Adrenal gland (tissue), 12 donors: ENCODE data around the gene GATA6. TPM values are rescaled to one million over a fixed set of nuclear protein-coding genes. Genes with fewer than 3 reads are reported as not detected.

Source experiments
- DNase-seq, 7 donors: peaks; one replicate each; pipeline ENCODE4 v3.0.0-alpha.2; 2019 to 2020
- H3K27ac ChIP-seq, 5 donors: fragments of 200-600 bp; sonication (generic) in 4 of 5; 1 replicate in 3 of 5; 2 replicates in 2 of 5; pipeline versions ENCODE4 v1.5.1 to v1.8.0; 2016 to 2020; ENCODE audit warnings: mild to moderate bottlenecking in 1 of 5
- H3K27me3 ChIP-seq: fragments of 200-600 bp; 2 replicates; pipeline ENCODE4 v1.8.0; 2021
- H3K36me3 ChIP-seq, 2 donors: fragments of 200-600 bp; replicated peaks in 1 of 2; 1 replicate in 1 of 2; 2 replicates in 1 of 2; pipeline versions ENCODE4 v1.5.1 to v1.8.0; 2018 to 2022
- H3K4me1 ChIP-seq, 2 donors: fragments of 200-600 bp; replicated peaks in 1 of 2; 1 replicate in 1 of 2; 2 replicates in 1 of 2; pipeline versions ENCODE4 v1.5.1 to v1.8.0; 2018 to 2021
- H3K4me3 ChIP-seq, 4 donors: fragments of 200-600 bp; sonication (generic) in 3 of 4; one replicate each; pipeline ENCODE4 v1.5.1; 2016 to 2018
- H3K9me3 ChIP-seq, 3 donors: fragments of 200-600 bp; sonication (generic) in 1 of 3; replicated peaks in 1 of 3; 1 replicate in 2 of 3; 2 replicates in 1 of 3; pipeline versions ENCODE4 v1.5.1 to v1.8.0; 2016 to 2021
- POLR2A ChIP-seq, 2 donors: fragments of 450-650 bp; IDR thresholded peaks; one replicate each; pipeline ENCODE4 v1.6.1; 2017; ENCODE audit warnings: antibody characterized with exemption in 2 of 2, mild to moderate bottlenecking in 2 of 2, moderate library complexity in 1 of 2
- WGBS, 4 donors: extraction: QIAGEN DNeasy Blood & Tissue Kit in 2 of 4; methylation state at CpG; one replicate each; pipeline versions ENCODE4 v1.1.5 to v1.1.7; 2013 to 2017; 5-methylcytosine and 5-hydroxymethylcytosine counted together
- intact Hi-C, 2 donors: fragments of 100-400 bp; cut with DNase I; formaldehyde crosslinking; loops; one replicate each; pipeline versions ENCODE4 v1.14.1 to v1.15.0; 2022 to 2023
- polyA plus RNA-seq, 3 donors: library from polyadenylated mRNA; stranded (reverse); fragments of 200-250 nt in 2 of 3; fragments of 350-450 nt in 1 of 3; fragmentation: Illumina TruSeq in 1 of 3; extraction: RNeasy Lipid Tissue Mini Kit (QIAGEN cat#74804) in 1 of 3; gene quantifications; one replicate each; pipeline ENCODE4 v1.2.3, GENCODE V29; 2013 to 2014
- total RNA-seq, 9 donors: library from RNA; depleted of rRNA in 4 of 9; stranded (reverse); fragments of >200 nt in 4 of 9; fragments of 120-200 nt in 1 of 9; fragmentation: NEBNext Ultra II Directional in 1 of 9; extraction: Animal tissue kit (Norgen Biotek cat#: 25700) in 1 of 9; gene quantifications; one replicate each; pipeline versions ENCODE4 v1.1.0 to v1.2.4, GENCODE V29; 2013 to 2023
- TF ChIP-seq, protein P1 (sequence below), 6 experiments: fragments of 450-650 bp in 4 of 6; fragments of 200-600 bp in 2 of 6; sonication (generic) in 1 of 6; IDR thresholded peaks; 1 replicate in 5 of 6; 2 replicates in 1 of 6; pipeline versions ENCODE4 v1.5.1 to v1.8.0; 2016 to 2021; ENCODE audit warnings: antibody characterized with exemption in 6 of 6, mild to moderate bottlenecking in 2 of 6, moderate library complexity in 1 of 6
- donor health status: healthy with polysubstance abuse.
- donor health status: Bipolar disorder and iron deficiency.
- donor health status: DM: yes; HTN: yes; CAD: no.
- donor health status: DM: no; HTN: no; CAD: no.
- donor health status: DM: no; HTN: no; CAD: no.
- donor health status: DM: yes; HTN: yes; CAD: no.

The GATA6 gene
- total and polyA plus RNA-seq, 12 donors = 31.3 to 222 (median 135) TPM

DNA sequence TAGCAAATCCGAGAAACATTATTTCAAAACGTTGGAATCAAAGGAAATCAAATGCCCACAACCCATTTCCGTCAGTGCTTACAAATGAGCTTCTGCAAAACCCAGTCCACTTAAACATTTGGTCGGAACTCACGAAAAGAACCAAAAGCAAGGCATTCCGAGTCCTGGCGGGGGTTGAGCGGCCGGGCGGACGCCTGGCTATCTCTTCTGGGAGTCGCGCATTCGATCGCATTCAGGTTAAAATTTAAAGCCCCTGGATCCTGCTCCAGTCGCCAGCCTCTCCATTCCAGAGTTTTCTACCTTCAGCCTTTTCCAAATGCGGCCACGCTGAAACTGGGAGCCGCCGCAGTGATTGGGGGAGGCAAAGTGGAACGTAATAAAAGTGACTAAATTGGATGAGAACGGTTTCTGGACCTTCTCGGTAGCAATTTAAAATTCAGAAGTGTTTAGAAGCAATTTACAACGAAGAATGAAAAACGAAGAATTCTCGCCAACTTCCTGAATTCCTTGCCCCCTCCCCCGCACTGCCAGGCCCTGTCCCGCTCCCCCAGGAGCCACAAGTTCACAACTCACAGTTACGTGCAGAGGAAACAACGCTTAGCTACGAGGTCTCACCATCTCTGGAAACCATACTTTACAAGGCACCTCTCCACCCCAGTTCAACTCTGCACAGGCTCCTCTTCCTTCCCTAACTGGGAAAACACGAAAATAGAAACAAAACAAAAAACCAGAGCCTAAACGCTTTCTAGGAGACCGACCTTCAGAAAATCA, 1.7 kb upstream of the GATA6 start:
- peak overlapping the region in 3 of 4 donors; percentile 33 to 97 (median 77) for H3K4me3 ChIP-seq
- no peaks in the 10 kb centered on the region for H3K27me3 ChIP-seq
- peaks cover 5 to 14% of the 10 kb centered on the region in 2 donors for H3K4me1 ChIP-seq
- H3K9me3 ChIP-seq = no peaks in the 10 kb centered on the region
- peaks cover 0 to 18% of the 10 kb centered on the region in 2 donors for H3K36me3 ChIP-seq
- H3K27ac ChIP-seq = peak overlapping the region; percentile 76 to 99 (median 97)
- DNase-seq = peak in 6 of 7 donors; percentile 45 to 68 (median 57)
- WGBS, 4 donors = 3 to 6% (median 4%) methylated on average over 34 of the region's 34 CpGs
- TF ChIP-seq POLR2A (IDR thresholded peaks at IDR 0.05) = peak in 1 of 2 donors; percentile 54
- TF ChIP-seq, protein P1, sequence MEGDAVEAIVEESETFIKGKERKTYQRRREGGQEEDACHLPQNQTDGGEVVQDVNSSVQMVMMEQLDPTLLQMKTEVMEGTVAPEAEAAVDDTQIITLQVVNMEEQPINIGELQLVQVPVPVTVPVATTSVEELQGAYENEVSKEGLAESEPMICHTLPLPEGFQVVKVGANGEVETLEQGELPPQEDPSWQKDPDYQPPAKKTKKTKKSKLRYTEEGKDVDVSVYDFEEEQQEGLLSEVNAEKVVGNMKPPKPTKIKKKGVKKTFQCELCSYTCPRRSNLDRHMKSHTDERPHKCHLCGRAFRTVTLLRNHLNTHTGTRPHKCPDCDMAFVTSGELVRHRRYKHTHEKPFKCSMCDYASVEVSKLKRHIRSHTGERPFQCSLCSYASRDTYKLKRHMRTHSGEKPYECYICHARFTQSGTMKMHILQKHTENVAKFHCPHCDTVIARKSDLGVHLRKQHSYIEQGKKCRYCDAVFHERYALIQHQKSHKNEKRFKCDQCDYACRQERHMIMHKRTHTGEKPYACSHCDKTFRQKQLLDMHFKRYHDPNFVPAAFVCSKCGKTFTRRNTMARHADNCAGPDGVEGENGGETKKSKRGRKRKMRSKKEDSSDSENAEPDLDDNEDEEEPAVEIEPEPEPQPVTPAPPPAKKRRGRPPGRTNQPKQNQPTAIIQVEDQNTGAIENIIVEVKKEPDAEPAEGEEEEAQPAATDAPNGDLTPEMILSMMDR (IDR thresholded peaks at IDR 0.05) = no peak
- intact Hi-C loops = loop anchor here (5.0 to 10.0 kb wide), 4 partner anchors 63 to 253 kb away; no protein-coding TSS in a partner anchor

DNA sequence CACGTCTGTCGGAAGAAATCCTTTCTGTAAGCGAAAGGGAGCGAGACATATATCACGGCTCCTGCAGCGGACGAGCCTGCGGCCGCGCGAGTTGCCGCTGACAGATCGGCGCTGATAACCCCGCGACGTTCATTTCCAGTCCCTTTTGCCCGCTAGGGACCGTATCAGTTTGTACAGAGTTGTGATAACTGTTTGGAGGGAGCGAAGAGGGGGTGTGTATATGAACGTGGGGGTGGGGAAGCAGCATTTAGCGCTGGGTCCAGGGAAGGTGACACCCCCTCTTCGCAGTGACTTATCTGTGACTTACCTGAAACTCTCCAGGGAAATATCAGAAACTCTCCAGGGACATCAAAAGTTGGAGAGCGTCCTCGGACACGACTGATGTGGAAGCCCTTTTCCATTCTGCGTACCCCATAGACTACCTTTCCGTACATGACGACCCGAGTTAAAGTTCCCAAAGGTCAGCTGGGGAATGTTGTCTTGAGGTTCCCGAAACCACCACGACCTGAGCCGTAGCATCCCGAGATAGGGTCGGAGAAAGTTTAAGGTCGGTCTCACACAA, 948 bp upstream of the GATA6 start:
- peak overlapping the region; percentile 57 to 99 (median 97) for H3K27ac ChIP-seq
- peak in 1 of 2 donors; percentile 72 for TF ChIP-seq POLR2A (IDR thresholded peaks at IDR 0.05)
- TF ChIP-seq, protein P1 (IDR thresholded peaks at IDR 0.05) = peak in 4 of 6 experiments; percentile 39 to 52 (median 41)
- peaks cover 0 to 26% of the 10 kb centered on the region in 2 donors for H3K36me3 ChIP-seq
- 1 to 2% (median 2%) methylated on average over 29 to 36 of the region's 36 CpGs for WGBS, 4 donors
- H3K27me3 ChIP-seq = no peaks in the 10 kb centered on the region
- H3K4me3 ChIP-seq = peak overlapping the region in 3 of 4 donors; percentile 19 to 97 (median 77)
- H3K9me3 ChIP-seq = no peaks in the 10 kb centered on the region
- peak; percentile 65 to 82 (median 77) for DNase-seq
- H3K4me1 ChIP-seq = peaks cover 5 to 9% of the 10 kb centered on the region in 2 donors
- intact Hi-C loops = loop anchor here (5.0 to 10.0 kb wide), 4 partner anchors 64 to 254 kb away; no protein-coding TSS in a partner anchor

DNA sequence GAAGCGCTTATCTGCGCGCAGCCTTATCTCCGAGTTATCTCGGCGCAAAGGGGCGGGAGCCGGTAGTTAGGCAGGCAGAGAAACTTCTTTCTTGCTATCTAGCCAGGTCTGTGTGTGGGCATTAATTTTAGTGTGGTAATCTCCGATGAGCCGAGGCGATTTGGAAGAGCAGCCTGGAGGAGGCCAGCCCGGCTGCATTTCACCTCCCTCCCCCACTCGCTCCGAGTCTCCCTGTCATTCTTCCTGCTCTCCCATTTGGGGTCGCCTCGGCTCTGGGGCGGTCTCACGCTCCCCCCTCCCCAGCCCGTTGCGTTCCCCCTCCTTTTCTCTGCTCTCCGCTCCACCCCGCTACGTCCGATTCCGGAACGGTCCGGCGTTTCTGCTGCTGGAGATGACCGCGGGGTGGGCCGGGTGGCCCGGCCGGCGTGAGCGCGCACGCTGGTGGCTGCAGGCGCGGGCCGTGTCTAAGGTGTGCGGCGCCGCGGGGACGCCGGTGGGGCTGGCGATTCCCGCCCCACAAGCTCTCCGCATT, 566 bp downstream of the GATA6 start:
- H3K4me1 ChIP-seq = peaks cover 1 to 2% of the 10 kb centered on the region in 2 donors
- TF ChIP-seq POLR2A (IDR thresholded peaks at IDR 0.05) = no peak
- TF ChIP-seq, protein P1 (IDR thresholded peaks at IDR 0.05) = no peak
- 0 to 1% (median 0%) methylated on average over 19 to 49 of the region's 49 CpGs for WGBS, 4 donors
- intact Hi-C loops = loop anchor here (5.0 to 10.0 kb wide), 8 partner anchors 65 to 535 kb away; no protein-coding TSS in a partner anchor
- H3K9me3 ChIP-seq = no peaks in the 10 kb centered on the region
- DNase-seq = peak in 6 of 7 donors; percentile 54 to 70 (median 62)
- H3K27me3 ChIP-seq = no peaks in the 10 kb centered on the region
- peaks cover 0 to 32% of the 10 kb centered on the region in 2 donors for H3K36me3 ChIP-seq
- peak overlapping the region; percentile 77 to 99 (median 93) for H3K4me3 ChIP-seq
- peak overlapping the region; percentile 97 to 99 (median 98) for H3K27ac ChIP-seq
